A673 (cell line): ENCODE results near the gene DOCK1.

ENCODE experiments used
- EZH2 ChIP-seq: fragments of 200-600 bp; sonication (generic); IDR thresholded peaks from 2 replicates; pipeline ENCODE4 v1.6.1; 2017; ENCODE audit warnings: borderline replicate concordance, low read depth, mild to moderate bottlenecking, mixed read lengths, antibody characterized with exemption, low read length; ENCODE audit not compliant: poor library complexity, severe bottlenecking
- TF ChIP-seq, protein P1 (sequence below): fragments of 300-800, 200-600 bp; sonication (generic); conservative IDR thresholded peaks from 2 replicates; pipeline ENCODE4 v1.5.1; 2017; ENCODE audit warnings: low read depth, mild to moderate bottlenecking, antibody characterized with exemption, low read length, moderate library complexity, mixed read lengths

DNA sequence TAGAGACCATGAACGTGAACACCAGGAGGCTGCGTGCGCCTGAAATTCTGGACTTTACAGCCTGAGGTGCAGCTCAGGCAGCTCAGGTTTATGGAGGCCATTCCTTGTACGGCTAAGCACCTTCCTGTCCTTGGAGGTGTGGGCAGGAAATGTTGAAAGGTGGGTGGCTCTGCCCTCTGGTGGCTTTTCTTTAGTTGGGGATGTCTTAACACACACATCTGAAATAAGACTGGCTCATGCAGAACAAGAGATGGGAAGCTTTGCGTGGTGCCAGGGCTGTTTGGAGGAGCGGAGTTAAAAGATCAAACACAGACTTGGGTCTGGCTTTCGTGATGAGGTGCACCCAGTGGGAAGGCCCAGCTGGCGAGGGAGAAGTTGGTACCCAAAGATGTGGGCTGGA, 64.1 kb downstream of the DOCK1 start:
- no peak for TF ChIP-seq EZH2
- TF ChIP-seq, protein P1, sequence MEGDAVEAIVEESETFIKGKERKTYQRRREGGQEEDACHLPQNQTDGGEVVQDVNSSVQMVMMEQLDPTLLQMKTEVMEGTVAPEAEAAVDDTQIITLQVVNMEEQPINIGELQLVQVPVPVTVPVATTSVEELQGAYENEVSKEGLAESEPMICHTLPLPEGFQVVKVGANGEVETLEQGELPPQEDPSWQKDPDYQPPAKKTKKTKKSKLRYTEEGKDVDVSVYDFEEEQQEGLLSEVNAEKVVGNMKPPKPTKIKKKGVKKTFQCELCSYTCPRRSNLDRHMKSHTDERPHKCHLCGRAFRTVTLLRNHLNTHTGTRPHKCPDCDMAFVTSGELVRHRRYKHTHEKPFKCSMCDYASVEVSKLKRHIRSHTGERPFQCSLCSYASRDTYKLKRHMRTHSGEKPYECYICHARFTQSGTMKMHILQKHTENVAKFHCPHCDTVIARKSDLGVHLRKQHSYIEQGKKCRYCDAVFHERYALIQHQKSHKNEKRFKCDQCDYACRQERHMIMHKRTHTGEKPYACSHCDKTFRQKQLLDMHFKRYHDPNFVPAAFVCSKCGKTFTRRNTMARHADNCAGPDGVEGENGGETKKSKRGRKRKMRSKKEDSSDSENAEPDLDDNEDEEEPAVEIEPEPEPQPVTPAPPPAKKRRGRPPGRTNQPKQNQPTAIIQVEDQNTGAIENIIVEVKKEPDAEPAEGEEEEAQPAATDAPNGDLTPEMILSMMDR, result peak; percentile 46
